ENCODE measurements around the gene PLIN4.

The PLIN4 gene

DNA sequence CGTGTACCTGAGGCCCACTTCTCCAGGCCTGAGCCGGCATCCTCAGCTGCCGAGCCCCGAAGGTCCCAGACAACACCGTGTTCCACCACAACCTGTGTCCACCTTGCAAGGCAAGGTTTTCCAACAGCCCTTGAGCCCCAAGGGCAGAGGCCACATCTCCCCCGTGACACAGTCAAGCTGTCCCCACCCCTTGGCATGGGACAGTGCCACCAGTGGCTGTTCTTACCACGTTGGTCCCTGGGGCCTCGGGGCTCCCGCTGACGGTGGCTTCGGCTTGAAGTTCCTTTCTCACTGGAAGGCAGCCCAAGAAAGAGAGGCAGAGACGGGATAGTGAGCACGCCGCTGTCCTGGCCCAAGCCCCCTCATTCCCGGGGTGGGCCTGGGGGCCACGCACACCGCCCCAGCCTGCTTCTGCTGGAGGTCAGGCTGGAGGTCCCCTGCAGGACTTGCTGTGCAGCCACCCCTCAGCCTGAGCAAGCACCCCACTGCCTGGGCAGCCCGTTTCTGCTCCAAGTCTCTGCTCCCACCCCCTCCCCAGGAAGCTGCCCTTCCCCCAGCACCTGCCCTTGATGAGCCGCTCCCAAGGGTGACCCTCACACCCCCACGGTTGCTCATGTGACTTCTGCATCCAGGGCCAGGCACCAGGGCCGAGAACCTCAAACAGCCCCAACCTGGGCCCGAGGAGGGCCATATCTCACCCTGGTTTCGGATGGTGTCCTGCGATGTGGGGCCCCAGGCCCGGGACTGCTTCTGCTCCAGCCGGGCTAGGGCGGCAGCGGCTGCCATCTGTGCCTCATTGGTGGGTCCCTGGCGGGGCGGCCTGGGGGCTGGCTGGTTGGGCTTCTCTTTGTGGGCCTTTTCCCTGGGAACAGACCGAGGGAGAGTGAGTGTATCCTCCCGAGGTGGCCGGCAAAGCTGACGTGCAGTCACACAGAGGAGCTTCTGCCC lies 64.8 kb downstream of the PLIN4 start:
- no peak for DNase-seq

DNA sequence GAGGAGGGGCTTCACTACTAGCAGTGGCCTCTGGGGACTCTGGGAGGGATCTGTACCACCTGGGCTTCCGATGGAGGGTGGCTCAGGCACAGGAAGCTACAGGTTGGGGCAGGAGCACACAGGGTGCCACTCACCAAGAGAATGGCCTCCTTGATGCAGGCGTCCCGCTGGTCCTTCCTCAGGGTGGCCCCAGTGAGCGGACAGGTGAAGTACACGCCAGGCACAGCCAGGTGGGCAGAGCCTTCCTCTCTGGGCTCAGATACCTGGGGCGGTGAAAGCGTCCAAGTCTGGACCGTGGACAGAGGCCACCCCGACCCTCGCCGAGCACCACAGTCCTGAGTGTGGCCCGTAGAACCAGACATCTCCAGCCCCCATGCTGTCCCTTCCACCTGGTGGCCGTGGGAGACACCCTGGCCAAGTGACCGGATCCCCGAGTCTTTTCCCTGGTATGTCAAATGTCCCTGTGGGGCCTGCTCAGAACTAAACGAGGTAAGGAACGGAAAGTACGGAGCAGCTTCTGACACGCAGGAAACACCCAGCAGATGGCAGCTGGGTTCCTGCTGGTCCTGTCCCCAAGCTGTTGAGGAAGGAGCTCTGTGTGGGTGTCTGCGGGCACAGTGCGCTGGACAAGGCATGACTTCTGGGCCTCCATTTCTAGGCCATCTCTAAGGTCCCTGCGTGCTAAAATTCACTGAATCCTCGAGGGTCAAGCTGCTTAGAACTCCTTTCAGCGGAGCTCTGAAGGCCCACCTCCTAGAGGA lies 65.9 kb downstream of the PLIN4 start:
- DNase-seq, result no peak
